Measurements from ENCODE around the gene RIMBP3C.
"Not testable (repeated sequence)": the region's sequence is repeated elsewhere in the genome, so short reads cannot be mapped to it uniquely, and the experiment has no call there.

RIMBP3C gene

DNA sequence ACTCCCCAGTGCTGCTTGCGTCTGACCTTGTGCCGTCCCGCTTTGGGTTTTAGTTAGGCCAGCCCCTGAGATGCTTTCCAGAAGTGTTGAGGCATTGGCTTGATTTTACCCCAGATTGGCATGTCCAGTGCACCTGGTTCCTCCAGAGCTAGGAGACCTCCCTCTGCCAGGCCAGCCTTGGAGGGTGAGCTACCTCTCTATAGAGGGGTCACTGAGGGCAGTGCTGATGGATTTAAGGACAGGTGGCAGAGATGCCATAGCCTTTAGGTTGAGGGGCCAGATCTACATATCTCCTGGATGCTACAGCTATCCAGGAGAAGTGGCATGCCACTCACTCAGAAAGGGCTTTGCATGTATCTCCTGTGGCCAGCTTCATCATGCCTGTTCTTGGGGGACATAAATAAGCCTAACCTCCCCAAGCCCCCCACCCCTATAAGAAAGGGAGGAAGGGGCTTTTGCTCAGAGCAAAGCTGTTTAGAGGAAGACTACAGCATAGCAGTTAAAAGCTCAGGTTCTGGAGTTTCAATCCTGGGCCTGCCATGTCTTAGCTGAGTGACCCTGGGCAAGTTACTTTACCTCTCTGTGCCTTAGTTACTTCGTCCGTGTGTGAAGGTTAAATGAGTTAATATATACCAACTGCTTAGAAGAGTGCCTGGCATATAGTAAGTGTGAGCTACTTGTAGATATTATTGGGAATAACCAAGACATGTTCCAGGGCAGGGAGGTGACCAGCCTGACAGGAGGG is 22.7 kb upstream of the RIMBP3C start:
- DNase-seq (ENCODE audit: low spot score) = no peak

DNA sequence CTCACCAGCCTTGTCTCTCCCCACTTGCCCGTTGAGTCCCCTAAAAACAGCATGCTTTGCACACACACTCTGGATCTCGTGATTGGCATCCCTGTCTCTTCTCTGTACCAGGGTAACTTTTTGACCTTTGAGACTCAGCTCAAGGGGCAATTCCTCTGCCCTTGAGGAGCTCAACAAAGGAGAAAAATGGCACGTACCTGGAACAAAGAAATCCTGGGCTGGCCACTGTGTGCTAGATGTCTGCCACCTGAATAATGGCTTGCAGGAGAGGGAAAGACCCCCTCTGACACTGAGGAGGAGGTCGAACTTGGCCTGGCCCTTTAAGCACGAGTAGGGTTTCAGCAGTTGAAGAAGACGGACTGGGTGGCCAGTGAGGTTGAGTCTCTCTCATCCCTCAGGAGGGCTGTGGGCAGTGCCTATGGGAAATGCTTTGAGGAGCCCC is 22.1 kb upstream of the RIMBP3C start:
- DNase-seq (ENCODE audit: low spot score) = no peak

DNA sequence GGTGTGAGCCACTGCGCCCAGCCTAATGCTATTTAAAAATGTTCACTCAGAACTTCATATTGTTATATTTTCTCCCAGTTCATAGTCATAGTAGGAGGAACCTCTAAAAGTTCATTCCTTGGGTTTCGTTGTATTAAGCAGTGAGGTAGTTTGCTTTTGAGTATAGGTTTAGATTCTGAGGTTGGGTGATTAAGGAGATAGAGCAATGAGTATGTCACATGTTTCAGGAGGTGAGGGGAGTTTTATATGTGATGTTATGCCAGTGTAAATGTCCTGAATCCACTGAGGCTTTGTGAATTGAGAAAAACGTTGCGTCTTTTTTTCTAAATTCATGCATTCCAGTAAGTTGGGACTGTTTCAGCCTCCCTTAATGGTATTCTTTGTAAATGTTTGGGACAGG is 20.4 kb upstream of the RIMBP3C start:
- no peak for DNase-seq (ENCODE audit: low spot score)

DNA sequence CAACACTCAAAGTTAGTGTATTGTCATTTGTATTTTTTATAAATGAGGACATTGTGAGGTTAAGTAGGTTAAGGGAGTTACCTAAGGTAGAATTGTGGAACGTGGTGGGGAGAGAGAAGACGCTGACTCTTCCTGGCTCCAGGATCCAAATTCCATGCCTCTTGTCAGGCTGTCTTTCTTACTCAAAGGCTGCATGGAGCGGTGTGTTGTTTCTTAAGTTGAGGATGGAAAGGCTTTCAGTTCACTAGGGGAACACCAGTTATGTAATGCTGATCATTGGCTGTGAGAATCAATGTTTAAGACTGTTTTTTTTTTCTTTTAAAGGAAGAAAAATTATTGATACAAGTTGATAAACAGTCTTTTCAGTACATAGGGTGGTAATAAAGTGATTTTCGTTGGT is 19.1 kb upstream of the RIMBP3C start:
- DNase-seq (ENCODE audit: low spot score) = no peak

DNA sequence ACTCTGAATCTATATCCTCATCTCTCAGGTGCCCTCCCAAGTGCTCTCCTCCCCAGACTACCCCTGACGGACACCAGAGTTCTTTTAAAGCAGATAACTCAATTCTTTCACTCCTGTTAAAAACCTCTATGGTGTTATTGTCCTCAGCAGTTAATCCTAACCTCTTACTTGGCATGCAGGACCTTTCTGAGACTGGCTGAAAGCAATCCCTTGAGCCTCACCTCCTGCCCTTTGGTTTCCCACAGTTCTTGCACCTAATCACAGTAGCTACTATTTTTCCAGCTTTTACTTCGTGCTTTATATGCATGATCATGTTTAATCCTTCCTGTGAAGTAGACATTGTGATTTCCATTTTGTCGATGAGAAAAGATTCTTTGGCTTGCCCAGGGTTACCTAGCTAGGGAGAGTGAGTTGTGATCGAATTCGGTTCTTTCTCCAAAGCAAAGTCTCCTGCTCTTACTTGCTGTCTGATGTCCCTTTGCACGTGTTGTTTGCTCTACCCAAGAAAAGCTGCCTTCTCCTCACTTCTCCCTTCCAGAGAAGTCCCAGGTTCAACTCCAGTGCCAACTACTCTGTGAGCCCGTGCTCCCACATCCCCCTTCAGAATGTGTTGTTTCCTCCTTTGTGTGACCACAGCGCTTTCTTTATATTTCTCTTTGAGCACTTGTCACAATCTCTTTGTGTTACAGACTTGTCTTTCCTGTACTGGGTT is 18.4 kb upstream of the RIMBP3C start:
- no peak for DNase-seq (ENCODE audit: low spot score)

DNA sequence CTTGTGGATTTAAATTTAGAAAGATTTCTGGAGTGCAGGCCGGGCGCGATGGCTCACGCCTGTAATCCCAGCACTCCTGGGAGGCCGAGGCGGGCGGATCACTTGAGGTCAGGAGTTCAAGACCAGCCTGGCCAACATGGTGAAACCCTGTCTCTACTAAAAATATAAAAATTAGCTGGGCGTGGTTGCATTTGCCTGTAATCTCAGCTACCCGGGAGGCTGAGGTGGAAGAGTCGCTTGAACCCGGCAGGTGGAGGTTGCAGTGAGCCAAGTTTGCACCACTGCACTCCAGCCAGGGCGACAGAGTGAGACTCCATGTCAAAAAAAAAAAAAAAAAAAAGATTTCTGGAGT is 17.8 kb upstream of the RIMBP3C start:
- DNase-seq (ENCODE audit: low spot score) = not testable (repeated sequence)

DNA sequence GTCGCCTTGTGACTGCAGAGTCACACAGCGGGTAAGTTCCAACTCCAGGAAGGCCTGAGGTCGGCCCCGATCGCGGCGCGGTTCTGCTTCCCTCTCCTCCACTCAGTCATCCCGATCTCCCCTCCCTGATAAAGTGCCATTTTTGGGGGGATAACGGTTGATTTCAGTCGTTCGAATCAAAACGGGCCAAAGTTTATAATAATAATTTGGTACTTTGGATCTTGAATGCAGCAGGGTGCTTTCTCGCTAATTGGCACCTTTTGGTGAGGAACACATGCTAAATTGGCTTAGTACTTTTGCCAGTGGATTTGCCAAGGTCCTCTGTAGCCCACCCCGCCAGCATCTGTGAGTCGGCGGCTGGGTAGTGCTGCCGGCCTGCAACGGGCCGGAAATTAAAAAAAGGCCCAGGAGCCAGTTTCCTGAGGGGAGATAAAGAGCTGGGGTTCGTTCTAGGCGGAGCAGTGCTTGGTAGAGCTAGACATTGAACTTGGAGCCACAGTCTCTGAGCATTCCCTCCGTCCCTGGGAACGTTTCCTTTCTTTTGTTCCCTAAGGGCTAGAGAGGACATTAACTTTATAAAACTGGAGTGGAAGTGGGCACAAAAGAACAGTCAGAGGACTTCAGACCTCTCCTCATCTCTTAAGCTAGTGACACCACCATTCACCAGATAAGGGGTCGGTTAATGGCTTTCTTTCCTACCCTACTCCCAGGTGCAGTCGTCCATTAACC is 17.2 kb upstream of the RIMBP3C start:
- DNase-seq (ENCODE audit: low spot score) = peak; percentile 9

DNA sequence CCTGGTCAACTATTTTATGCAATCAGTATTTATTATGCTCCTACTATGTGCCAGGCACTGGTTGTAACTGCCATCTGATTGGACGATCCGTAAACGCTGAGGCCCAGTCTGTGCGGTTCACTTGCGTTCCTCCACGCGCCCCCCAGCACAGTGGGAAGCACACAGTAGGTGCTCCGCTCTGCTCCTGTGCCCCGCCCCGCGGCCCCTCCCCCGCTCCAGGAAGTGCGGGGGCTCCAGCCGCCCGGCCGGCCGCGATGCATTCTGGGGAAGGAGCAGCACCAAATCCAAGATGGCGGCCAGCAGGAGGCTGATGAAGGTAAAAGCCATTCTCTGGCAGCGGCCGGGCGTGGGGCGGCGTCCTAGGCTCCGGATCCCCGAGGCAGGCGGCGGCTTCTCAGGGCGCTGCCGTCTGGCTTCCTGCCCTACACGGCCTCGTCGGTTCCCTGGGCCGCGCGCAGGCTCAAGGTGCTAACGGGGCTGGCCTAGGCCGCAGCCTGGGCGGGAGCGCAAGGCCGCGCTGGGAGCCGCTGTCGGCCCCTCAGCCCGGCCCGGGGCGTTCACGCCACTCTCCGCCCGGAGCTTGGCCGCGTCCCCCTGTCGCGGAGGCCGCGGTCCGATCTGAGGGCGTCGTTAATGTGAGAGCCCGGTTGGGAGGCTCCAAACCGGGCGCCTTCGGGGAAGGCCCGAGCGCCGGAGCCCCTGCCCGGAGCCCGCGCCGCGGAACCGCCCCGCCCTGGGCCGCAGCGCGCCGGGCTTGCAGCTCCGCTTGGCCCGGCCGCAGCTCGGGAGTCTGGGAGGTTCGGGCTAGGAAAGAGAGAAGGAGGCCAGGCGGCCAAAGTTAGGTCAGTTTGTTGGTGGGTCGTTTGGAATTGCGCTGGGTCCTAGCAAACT is 16.4 kb upstream of the RIMBP3C start, which contains the start of gene UBE2L3:
Gene UBE2L3 (plus strand): TSS at position 259 of the 891 bp plus-strand sequence. CDS start 31 bp downstream, at position 290.
- DNase-seq (ENCODE audit: low spot score) = peak; percentile 77

DNA sequence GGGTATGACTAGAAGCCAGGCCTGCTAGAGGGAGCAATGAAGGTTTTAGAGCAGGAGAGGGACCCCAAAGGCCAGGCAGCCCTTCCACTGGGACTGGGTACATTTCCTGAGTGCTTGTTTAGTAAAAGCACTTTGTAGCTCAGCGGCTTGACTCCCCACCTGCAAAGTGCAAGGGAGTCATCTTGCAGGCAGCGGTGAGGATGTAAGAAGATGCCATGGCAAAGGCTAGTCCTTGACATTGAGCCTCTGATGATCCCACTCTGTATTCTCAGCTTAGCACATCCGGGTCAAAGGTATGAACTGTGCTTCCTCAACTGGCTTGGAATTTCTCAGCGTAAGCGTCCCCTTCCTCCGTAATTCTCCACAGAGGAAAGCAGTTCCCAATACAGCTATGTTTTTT is 13.2 kb upstream of the RIMBP3C start:
- no peak for DNase-seq (ENCODE audit: low spot score)

DNA sequence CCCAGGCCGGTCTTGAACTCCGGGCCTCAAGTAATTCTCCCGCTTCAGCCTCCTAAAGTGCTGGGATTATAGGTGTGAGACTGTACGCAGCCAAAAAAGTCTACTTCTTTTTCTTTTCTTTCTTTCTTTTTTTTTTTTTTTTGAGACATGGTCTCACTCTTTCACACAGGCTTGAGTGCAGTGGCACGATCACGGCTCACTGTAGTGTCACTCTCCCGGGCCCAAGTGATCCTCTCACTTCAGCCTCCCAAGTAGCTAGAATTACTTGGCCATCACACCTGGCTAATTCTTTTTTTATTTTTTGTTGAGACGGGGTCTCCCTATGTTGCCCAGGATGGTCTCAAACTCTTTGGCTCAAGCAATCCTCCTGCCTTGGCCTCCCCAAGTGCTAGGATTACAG is 12.7 kb upstream of the RIMBP3C start:
- DNase-seq (ENCODE audit: low spot score) = no peak

DNA sequence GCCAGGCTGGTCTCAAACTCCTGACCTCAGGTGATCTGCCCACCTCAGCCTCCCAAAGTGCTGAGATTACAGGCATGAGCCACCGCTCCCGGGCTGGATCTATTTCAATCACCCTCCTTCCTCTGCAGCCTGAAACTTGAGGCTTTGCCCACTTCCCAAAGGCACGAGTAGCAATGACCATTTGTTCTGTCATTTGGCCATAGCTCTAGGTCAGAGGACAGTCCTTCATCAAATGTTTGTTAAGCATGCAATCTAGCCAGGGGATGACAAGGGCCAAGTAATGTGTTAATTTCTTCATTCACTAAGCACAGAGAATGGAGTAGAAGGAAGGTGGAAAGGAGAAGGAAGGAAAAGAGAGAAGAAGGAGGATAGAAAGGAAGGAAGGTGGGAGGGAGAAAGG is 9.4 kb upstream of the RIMBP3C start:
- not testable (repeated sequence) for DNase-seq (ENCODE audit: low spot score)

DNA sequence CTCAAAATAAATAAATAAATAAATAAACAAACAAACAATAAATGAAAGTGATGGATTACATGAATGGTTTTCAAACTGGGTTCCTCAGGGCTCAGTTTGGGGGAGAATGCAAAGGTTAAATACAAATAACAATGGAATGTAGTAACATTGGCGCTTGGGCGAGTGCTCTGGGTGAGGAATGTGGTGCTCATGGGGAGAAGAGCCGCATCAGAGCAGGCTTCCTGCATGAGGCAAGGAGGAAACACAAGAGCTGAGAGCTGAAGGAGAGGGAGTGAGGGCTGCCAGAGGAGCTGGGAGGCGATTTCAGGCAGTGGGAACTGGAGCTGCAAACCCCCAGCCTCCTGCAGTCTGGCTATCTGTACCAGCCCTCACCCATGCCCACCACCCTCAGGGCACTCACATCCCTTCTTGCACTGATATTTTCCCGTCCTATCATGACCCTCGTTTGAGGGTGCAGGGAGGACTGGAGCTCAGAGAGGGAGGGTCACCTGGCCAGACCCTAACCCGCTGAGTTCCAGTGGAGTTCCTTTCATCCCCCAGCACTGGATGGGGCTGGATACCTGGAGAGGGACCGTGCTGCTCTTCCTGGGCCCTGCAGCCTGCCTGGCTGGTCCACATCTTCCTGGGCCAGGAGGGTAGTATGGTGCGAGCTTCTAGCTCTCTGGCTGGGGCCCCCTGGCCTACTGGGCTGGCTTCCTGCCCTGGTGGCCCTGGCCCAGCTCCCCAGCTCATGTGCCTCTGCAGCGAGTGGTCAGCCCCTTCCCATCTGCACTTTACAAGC is 8.3 kb upstream of the RIMBP3C start:
- not testable (repeated sequence) for DNase-seq (ENCODE audit: low spot score)

DNA sequence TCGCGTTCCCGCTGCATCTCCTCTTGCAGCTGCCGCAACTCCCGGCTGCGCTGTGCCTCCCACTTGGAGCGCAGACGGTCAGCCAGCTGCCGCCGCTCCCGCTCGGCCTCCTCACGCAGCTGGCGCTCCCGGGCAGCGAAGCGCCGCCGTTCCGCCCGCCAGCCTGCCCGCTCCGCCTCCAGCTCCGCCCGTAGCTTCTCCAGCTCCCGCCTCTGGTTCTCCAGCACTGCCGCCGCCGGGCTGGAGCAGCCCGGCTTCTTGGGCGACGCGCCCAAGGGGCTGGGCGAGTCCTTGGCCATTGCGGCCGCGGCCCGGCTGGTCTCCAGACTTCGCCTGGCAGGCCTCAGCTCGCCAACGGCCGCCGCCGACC is 598 bp downstream of the RIMBP3C start:
- DNase-seq (ENCODE audit: low spot score) = not testable (repeated sequence)

DNA sequence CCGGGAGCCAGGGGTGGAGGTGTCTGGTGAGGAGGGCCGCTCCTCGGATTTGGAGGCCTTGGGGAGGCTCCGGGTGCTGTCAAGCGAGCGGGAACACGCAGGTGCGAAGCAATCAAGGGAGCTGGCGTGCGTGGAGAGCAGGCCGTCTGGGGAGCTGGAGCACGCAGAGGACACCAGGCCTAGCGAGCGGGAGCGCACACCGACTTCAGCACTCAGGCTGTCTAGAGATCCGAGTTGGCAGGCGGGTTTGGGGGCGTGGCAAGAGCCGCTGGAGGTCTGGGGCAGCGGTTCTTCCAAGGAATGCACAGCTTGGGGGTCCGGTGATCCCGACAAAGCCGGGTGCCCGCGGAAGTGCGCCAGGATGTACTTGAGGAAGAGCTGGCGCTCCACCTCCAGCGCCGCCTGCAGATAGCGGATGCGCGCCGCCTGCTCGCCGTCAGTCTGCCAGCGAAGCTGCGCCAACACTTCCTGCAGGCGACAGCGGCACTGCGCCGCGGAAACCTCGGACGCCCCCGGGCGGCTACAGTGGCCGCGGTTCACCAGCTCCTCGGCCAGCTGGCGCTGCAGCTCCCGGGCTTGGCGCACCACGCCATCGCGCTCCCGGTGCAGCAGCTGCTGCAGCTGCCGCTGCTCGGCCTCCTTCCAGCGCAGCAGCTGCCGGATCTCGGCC is 1.1 kb downstream of the RIMBP3C start:
- DNase-seq (ENCODE audit: low spot score) = not testable (repeated sequence)

DNA sequence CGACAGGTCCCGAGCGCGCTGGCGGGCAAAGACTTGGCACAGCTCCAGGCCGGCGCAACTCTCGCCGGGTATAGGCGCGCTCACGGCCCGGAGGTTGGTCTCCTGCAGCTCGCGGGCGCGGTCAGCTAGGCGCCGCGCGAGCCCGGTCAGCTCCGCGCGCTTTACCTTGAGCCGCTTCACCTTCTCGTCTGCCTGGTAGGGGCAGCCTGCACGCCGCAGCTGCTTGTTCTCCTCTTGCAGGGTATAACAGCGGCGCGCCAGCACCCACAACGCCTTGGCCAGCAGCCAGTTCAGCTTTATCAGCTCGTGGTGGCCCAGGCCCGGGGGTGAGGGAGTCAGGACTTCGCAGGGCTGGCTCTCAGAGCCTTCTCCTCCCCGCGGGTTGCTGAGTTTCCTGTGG is 1.7 kb downstream of the RIMBP3C start:
- not testable (repeated sequence) for DNase-seq (ENCODE audit: low spot score)

DNA sequence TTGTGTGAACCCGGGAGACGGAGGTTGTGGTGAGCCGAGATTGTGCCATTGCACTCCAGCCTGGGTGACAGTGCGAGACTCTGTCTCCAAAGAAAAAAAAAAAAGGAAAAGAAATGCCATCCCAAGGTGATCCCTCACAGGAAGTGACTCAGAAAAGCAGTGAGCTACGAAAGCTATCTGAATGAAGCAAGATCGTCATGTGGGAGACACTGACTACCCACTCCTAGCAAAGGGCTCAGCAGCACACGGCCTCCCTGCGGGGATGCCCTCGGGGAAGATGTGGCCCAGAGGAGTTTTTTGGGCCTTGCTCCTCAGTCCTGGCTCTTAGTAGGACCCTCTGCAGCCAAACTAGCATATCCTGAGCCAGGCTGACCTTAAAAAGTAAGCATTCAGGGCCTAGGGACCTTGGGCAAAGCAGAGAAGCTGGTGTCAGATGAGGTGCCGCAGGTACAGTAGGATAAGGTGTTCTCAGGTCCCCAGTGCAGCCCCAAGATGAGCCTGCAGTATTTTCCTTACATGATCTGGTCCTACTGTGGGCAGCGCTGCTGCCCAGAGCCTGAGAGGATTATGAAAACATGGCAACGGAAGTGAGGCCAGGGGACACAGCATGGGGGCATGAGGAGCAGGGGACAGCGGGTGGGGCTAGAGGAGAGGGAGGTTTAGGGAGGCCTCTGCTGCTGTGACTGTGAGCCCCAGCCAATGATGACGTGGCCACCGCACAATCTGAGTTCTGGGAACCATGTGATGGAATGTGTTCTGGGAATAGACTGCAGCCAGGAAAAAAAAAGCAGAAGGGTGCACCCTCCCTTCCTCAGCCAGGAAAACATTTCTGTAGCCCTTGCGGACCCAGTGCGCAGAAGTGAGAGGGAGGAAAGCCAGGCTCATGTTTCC is 6.6 kb downstream of the RIMBP3C start:
- DNase-seq (ENCODE audit: low spot score) = not testable (repeated sequence)

DNA sequence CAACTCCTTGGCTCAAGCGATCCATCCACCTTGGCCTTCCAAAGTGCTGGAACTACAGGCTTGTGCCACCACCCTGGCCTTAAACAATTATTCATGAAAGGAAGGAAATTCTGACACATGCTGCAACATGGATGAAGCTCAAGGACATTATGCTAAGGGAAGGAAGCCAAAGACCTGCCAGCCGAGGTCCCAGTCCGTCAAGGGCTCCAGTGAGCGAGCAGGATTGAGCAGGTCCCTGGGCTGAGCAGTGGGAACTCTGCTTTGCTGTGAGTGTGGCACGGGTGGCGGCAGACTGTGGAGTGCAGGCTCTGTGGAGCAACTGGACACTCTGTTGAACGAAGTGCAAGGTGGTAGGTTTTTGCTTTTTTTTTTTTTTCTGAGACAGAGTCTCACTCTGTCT is 11.4 kb downstream of the RIMBP3C start:
- DNase-seq (ENCODE audit: low spot score) = not testable (repeated sequence)

DNA sequence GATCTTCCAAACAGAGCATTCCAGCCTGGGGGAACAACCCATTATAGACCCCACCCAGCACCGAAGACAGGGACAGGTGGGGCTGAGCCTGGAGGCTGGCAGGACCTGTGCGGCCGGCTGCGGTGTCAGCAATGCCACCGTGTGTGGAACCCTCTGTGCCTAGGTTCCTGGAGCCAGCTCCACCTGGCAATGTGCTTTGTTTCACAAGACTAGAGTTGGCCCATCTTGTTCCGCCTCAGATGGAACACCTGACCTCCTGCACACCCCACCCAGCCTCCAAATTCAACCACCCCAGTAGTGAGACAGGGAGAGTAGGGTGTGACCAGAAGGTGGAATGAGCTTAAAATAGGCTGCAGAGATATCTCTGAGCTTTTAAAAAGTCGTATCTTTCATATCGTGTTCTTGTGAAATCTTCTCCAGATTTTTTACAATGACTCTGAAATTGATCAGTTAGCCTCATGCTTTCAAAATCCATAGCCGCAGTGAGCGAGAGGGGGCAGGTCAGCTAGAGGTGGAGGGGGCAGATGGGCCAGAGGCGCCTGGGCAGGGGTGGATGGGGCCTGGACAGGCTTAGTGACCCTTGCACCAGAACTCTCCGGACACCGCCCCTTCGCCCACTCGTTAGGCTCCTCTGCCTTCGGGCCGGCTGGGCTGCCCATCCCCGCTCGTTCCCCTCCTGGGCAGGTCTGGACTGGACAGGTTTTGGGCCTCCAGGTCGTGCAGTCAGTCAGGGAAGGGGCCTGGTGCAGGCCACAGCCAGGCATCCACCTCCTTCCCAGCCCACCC is 18.2 kb downstream of the RIMBP3C start:
- not testable (repeated sequence) for DNase-seq (ENCODE audit: low spot score)

DNA sequence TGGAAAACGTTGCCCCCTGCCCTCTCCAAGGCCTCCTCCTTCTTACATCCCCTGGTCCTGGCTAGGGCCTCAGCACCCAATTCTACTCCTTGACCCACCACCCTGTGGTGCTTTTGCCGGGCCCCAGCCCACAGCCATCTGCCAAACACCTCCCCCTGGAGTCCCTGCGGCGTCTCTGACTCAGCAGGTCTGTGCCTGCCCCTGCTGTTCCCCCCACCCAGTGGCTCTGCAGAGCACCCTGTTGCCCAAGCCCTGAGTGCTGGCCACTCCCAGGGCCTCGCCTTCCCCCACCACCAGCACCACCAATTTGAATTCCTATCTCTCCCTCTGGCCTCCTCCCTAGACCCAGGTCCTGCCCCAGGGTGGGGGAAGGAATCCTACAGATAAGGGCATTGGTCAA is 19.7 kb downstream of the RIMBP3C start:
- not testable (repeated sequence) for DNase-seq (ENCODE audit: low spot score)
